Measurements from ENCODE around the gene DAB2IP. TPM values are rescaled to one million over a fixed set of nuclear protein-coding genes. Genes with fewer than 3 reads are reported as not detected.

Gene DAB2IP
- total and polyA plus RNA-seq, 4 donors = 2.3 to 13.1 (median 5.4) TPM

DNA sequence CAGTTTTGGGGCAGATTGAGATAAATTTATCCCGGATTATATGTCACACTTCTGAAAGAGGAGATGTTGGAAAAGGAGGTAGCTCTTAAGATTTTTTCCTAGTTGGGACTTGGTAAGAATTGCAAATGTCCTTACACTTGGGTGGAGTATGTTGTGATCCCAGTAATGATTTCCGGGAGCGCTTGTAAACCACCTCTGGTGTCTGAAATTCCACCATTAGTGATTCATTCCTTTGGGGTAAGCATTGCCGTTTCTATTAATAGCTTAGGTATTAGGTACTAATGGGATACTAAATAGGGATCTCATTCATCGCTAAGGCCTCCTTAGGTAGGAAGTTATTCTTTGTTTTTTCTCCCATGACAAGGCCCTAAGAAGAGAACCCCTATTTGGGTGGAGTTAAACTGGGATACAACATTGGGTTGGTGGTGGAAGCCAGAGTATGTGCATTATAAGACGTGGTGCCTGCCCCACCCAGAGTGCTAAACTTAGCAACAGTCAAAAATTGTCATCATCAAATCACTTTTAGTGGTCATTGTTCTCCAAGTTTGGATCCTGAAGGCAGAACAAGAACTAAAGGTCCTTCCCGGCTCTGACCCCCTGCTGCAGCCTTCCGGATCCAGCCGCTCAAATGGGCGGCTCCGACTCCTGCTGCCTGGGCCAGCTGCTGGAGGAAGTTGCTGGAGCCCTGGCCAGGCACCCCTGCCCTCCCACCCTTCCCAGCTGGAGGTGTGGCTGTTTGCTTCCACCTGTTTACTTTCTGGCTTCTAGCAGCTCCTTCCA is 31.7 kb upstream of the DAB2IP start:
- Histone ChIP-seq H3K4me3 (ENCODE audit: low read depth in 1 of 3, low read length in 3 of 3) (no peak overlapping the region), H3K36me3 (ENCODE audit: control insufficient read depth in 4 of 4, insufficient read depth in 3 of 4, low read depth in 1 of 4, low read length in 3 of 4) (no peaks in the 10 kb centered on the region), H3K27ac (ENCODE audit: low read depth in 1 of 2, low read length in 2 of 2) (no peak overlapping the region), H3K9me3 (ENCODE audit: control insufficient read depth in 4 of 4, low read length in 3 of 4) (no peaks in the 10 kb centered on the region), H3K9ac (ENCODE audit: low read depth in 1 of 2, low read length in 2 of 2) (no peak overlapping the region), H3K27me3 (ENCODE audit: control insufficient read depth in 4 of 4, insufficient read depth in 4 of 4, low read length in 3 of 4) (no peaks in the 10 kb centered on the region), H3K4me1 (ENCODE audit: control insufficient read depth in 4 of 4, insufficient read depth in 4 of 4, low read length in 3 of 4) (peaks cover 8 to 33% (median 19%) of the 10 kb centered on the region in 4 donors)
- WGBS = 86% methylated on average over 11 of the region's 11 CpGs
- no peak for DNase-seq (ENCODE audit: low spot score)
- TF ChIP-seq SP1 (IDR thresholded peaks at IDR 0.05) = peak; percentile 23
- peak in 1 of 2 donors; percentile 13 for TF ChIP-seq RAD21 (IDR thresholded peaks at IDR 0.05)
- TF ChIP-seq, protein P1, sequence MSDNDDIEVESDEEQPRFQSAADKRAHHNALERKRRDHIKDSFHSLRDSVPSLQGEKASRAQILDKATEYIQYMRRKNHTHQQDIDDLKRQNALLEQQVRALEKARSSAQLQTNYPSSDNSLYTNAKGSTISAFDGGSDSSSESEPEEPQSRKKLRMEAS (IDR thresholded peaks at IDR 0.05) = no peak
- TF ChIP-seq, protein P2, sequence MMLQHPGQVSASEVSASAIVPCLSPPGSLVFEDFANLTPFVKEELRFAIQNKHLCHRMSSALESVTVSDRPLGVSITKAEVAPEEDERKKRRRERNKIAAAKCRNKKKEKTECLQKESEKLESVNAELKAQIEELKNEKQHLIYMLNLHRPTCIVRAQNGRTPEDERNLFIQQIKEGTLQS (IDR thresholded peaks at IDR 0.05) = no peak
- TF ChIP-seq NR2F2 (IDR thresholded peaks at IDR 0.05) = peak; percentile 87

DNA sequence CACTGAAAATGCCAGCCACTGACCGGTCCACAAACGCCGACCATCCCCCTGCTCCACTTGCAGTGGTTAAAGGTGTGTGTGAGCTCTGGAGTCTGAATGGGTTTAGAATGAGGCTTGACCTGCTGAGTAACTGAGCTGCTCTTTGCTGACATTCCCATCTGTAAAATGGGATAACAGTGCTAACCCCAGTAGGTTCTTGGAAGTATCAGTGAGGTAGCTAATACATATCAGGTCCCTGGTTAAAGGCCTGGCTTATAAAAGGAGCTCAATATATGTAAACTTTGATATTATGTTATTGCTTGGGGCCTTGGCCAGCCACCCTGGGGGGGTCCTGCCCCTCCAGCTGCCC is 31.1 kb upstream of the DAB2IP start:
- WGBS = 57% methylated on average over 3 of the region's 3 CpGs
- Histone ChIP-seq H3K36me3 (ENCODE audit: control insufficient read depth in 4 of 4, insufficient read depth in 3 of 4, low read depth in 1 of 4, low read length in 3 of 4) (no peaks in the 10 kb centered on the region), H3K9me3 (ENCODE audit: control insufficient read depth in 4 of 4, low read length in 3 of 4) (no peaks in the 10 kb centered on the region), H3K27ac (ENCODE audit: low read depth in 1 of 2, low read length in 2 of 2) (no peak overlapping the region), H3K27me3 (ENCODE audit: control insufficient read depth in 4 of 4, insufficient read depth in 4 of 4, low read length in 3 of 4) (no peaks in the 10 kb centered on the region), H3K4me1 (ENCODE audit: control insufficient read depth in 4 of 4, insufficient read depth in 4 of 4, low read length in 3 of 4) (peaks cover 11 to 39% (median 23%) of the 10 kb centered on the region in 4 donors), H3K4me3 (ENCODE audit: low read depth in 1 of 3, low read length in 3 of 3) (no peak overlapping the region), H3K9ac (ENCODE audit: low read depth in 1 of 2, low read length in 2 of 2) (no peak overlapping the region)
- no peak for DNase-seq (ENCODE audit: low spot score)
- no peak for TF ChIP-seq YY1 (IDR thresholded peaks at IDR 0.05)
- no peak for TF ChIP-seq JUND (IDR thresholded peaks at IDR 0.05)
- TF ChIP-seq HNF4A (conservative IDR thresholded peaks at IDR 0.05) = no peak
- TF ChIP-seq, protein P3, sequence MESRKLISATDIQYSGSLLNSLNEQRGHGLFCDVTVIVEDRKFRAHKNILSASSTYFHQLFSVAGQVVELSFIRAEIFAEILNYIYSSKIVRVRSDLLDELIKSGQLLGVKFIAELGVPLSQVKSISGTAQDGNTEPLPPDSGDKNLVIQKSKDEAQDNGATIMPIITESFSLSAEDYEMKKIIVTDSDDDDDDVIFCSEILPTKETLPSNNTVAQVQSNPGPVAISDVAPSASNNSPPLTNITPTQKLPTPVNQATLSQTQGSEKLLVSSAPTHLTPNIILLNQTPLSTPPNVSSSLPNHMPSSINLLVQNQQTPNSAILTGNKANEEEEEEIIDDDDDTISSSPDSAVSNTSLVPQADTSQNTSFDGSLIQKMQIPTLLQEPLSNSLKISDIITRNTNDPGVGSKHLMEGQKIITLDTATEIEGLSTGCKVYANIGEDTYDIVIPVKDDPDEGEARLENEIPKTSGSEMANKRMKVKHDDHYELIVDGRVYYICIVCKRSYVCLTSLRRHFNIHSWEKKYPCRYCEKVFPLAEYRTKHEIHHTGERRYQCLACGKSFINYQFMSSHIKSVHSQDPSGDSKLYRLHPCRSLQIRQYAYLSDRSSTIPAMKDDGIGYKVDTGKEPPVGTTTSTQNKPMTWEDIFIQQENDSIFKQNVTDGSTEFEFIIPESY (IDR thresholded peaks at IDR 0.05) = no peak
- TF ChIP-seq, protein P1 (IDR thresholded peaks at IDR 0.05) = no peak
- no peak for TF ChIP-seq TAF1 (conservative IDR thresholded peaks at IDR 0.05)
- TF ChIP-seq NR2F2 (IDR thresholded peaks at IDR 0.05) = no peak
- TF ChIP-seq GABPA (IDR thresholded peaks at IDR 0.05 in 1 of 2, conservative IDR thresholded peaks at IDR 0.05 in 1 of 2) = no peak
- no peak for TF ChIP-seq RXRA (IDR thresholded peaks at IDR 0.05)
- TF ChIP-seq, protein P2 (IDR thresholded peaks at IDR 0.05) = no peak
- no peak for TF ChIP-seq RAD21 (IDR thresholded peaks at IDR 0.05)
- no peak for TF ChIP-seq FOXA2 (IDR thresholded peaks at IDR 0.05)
- TF ChIP-seq, protein P4, sequence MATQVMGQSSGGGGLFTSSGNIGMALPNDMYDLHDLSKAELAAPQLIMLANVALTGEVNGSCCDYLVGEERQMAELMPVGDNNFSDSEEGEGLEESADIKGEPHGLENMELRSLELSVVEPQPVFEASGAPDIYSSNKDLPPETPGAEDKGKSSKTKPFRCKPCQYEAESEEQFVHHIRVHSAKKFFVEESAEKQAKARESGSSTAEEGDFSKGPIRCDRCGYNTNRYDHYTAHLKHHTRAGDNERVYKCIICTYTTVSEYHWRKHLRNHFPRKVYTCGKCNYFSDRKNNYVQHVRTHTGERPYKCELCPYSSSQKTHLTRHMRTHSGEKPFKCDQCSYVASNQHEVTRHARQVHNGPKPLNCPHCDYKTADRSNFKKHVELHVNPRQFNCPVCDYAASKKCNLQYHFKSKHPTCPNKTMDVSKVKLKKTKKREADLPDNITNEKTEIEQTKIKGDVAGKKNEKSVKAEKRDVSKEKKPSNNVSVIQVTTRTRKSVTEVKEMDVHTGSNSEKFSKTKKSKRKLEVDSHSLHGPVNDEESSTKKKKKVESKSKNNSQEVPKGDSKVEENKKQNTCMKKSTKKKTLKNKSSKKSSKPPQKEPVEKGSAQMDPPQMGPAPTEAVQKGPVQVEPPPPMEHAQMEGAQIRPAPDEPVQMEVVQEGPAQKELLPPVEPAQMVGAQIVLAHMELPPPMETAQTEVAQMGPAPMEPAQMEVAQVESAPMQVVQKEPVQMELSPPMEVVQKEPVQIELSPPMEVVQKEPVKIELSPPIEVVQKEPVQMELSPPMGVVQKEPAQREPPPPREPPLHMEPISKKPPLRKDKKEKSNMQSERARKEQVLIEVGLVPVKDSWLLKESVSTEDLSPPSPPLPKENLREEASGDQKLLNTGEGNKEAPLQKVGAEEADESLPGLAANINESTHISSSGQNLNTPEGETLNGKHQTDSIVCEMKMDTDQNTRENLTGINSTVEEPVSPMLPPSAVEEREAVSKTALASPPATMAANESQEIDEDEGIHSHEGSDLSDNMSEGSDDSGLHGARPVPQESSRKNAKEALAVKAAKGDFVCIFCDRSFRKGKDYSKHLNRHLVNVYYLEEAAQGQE (IDR thresholded peaks at IDR 0.05) = no peak
- no peak for TF ChIP-seq FOXA1 (IDR thresholded peaks at IDR 0.05)
- no peak for TF ChIP-seq EGR1 (IDR thresholded peaks at IDR 0.05; ENCODE audit: low read depth in 2 of 2)

Data from liver (tissue), 9 donors.